Neutrophil (primary cell): Measurements from ENCODE around the gene NAT16.

Experiments
- H3K27ac ChIP-seq: fragments of 200-600 bp; sonication (generic); 2 replicates; pipeline ENCODE4 v1.5.1; 2016; ENCODE audit warnings: mild to moderate bottlenecking, moderate library complexity
- H3K27me3 ChIP-seq: fragments of 200-600 bp; sonication (generic); 2 replicates; pipeline ENCODE4 v1.6.0; 2016; ENCODE audit warnings: mild to moderate bottlenecking
- H3K36me3 ChIP-seq: fragments of 200-600 bp; sonication (generic); 2 replicates; pipeline ENCODE4 v1.5.1; 2017
- H3K4me1 ChIP-seq, 2 experiments: fragments of 200-600 bp in 1 of 2; sonication (generic) in 1 of 2; 1 replicate in 1 of 2; 2 replicates in 1 of 2; pipeline versions ENCODE4 v1.5.1 to v1.6.1; 2013 to 2016; ENCODE audit warnings: low read depth in 1 of 2, low read length in 1 of 2, mild to moderate bottlenecking in 1 of 2, moderate library complexity in 1 of 2; ENCODE audit not compliant: control insufficient read depth in 1 of 2, insufficient read depth in 1 of 2
- H3K4me3 ChIP-seq, 2 experiments: fragments of 200-600 bp in 1 of 2; sonication (generic) in 1 of 2; 1 replicate in 1 of 2; 2 replicates in 1 of 2; pipeline ENCODE4 v1.5.1; 2013 to 2016; ENCODE audit warnings: low read depth in 1 of 2, low read length in 1 of 2, mild to moderate bottlenecking in 1 of 2, moderate library complexity in 1 of 2
- H3K9me3 ChIP-seq: fragments of 200-600 bp; sonication (generic); 2 replicates; pipeline ENCODE4 v1.5.1; 2016
- CTCF ChIP-seq: fragments of 200-600 bp; sonication (generic); IDR thresholded peaks from 2 replicates; pipeline ENCODE4 v1.5.1; 2016; ENCODE audit warnings: antibody characterized with exemption

Gene NAT16

DNA sequence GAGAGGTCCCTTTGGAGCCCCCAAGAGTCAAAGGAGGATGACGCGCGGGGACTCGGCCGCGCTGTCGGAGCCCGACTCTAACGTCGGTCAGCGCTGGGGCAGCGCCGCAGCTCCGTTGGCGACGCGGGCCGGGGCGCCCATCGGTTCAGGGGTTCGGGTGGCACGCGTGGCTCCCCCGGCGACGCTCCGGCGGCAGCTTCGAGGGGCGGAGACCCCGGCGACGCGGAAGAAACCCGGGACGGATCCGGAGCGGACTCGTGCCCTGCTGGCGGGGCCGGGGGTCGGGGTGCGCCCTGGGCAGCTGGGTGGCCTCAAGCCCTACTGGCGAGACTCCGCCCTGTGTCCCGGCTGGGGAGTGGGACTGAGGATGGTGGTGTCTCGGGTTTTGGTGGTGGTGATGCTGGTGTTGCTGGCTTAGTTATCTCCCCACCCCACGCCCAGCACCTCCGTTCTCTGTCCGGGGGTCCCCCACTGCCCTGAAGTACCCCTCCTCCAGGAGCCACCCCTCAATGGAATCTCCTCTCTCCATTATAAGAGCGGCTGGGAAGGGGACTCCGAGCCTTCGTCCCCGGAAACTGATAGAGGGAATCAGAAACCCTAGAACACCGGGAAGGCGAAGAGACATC is at the start of gene NAT16:
Gene NAT16, minus strand, starts transcription at position 164 of the 626 bp plus-strand sequence. CDS start 5,486 bp downstream, outside the sequence.
- no peaks in the 10 kb centered on the region for H3K9me3 ChIP-seq
- H3K4me1 ChIP-seq = no peaks in the 10 kb centered on the region
- no peak within 1 kb of the TSS for H3K27ac ChIP-seq
- H3K4me3 ChIP-seq = no peak within 1 kb of the TSS
- TF ChIP-seq CTCF = no peak
- H3K36me3 ChIP-seq = no peaks in the 10 kb centered on the region
- H3K27me3 ChIP-seq = peaks cover 99% of the 10 kb centered on the region

DNA sequence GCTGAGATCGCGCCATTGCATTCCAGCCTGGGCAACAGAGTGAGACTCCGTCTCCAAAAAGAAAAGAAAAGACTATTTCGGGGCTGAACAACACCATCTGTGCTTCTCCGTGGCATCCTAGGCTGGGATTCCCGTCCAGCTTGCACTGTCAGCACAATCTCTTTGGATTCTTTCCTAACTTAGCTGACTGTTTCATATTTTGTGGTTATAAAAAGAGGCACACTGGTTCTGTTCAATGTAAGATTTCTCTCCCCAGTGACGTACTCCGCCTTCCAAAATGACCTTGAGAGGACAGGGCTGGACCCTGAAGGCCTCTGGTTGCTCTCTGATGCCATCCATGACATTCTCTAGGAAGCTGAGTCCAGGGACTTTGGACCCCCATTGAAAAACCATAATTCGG is 46.6 kb upstream of the NAT16 start:
- TF ChIP-seq CTCF = no peak
- Histone ChIP-seq H3K36me3 (peaks cover 71% of the 10 kb centered on the region), H3K4me3 (no peak overlapping the region), H3K9me3 (no peaks in the 10 kb centered on the region), H3K27me3 (no peaks in the 10 kb centered on the region), H3K4me1 (peaks cover 5 to 7% of the 10 kb centered on the region in 2 experiments), H3K27ac (no peak overlapping the region)

DNA sequence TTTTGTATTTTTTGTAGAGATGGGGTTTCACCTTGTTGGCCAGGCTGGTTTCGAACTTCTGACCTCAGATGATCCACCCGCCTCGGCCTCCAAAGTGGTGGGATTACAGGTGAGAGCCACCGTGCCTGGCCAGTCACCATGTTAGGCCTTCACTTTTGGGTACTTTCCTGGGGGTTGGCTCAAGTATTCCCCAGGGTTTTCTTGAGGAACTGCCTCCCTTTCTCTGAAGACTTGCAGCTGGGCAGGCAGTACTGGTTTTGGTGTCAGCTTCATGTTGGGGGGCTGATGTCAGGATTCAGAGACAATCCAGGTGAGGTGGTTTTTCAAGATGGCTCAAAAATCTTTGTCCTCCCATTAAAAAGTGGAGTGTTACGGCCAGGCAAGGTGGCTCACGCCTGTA is 45.6 kb upstream of the NAT16 start:
- peaks cover 70% of the 10 kb centered on the region for H3K36me3 ChIP-seq
- H3K27me3 ChIP-seq = no peaks in the 10 kb centered on the region
- TF ChIP-seq CTCF = no peak
- no peak overlapping the region for H3K27ac ChIP-seq
- H3K4me1 ChIP-seq = peaks cover 3 to 5% of the 10 kb centered on the region in 2 experiments
- H3K4me3 ChIP-seq = no peak overlapping the region
- no peaks in the 10 kb centered on the region for H3K9me3 ChIP-seq

GRCh38 chr7:101223528-101223927 is 43.4 kb upstream of the NAT16 start:
- H3K9me3 ChIP-seq = no peaks in the 10 kb centered on the region
- no peaks in the 10 kb centered on the region for H3K27me3 ChIP-seq
- TF ChIP-seq CTCF = no peak
- peaks cover 6 to 7% of the 10 kb centered on the region in 2 experiments for H3K4me1 ChIP-seq
- H3K4me3 ChIP-seq = no peak overlapping the region
- peaks cover 61% of the 10 kb centered on the region for H3K36me3 ChIP-seq
- H3K27ac ChIP-seq = no peak overlapping the region

DNA sequence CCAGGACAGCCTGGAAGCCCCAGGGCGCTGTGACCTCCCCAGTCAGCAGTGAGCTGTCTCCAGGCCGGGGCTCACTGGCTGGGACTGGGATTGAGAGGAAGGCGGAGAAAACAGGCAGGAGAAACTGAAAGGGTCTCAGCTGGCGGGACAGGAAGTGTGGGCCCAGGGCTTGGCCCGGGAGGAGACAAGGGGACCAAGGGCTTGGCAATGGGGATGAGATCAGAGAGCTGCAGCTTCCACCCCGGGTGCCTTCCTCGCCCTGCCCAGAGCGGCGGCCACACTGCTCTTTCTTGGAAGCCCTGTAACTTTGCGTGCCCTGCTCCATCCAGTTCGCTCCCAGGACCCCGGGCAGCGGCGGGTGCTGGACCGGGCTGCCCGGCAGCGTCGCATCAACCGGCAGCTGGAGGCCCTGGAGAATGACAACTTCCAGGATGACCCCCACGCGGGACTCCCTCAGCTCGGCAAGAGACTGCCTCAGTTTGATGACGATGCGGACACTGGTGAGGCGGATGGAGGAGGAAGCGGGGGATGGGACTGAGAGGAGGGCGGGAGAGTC is 42.3 kb upstream of the NAT16 start:
- Histone ChIP-seq H3K9me3 (no peaks in the 10 kb centered on the region), H3K27me3 (no peaks in the 10 kb centered on the region), H3K4me3 (no peak overlapping the region), H3K27ac (no peak overlapping the region), H3K36me3 (peaks cover 53% of the 10 kb centered on the region), H3K4me1 (peaks cover 9 to 11% of the 10 kb centered on the region in 2 experiments)
- TF ChIP-seq CTCF = no peak
